22Rv1 (cell line): Measurements from ENCODE around the gene SPTBN2.

Source experiments
- CTCF ChIP-seq: fragments of 450-650 bp; IDR thresholded peaks from 2 replicates; pipeline ENCODE4 v1.5.1; 2017; ENCODE audit warnings: mild to moderate bottlenecking
- ZFX ChIP-seq: fragments of 450-650 bp; IDR thresholded peaks from 2 replicates; pipeline ENCODE4 v1.6.1; 2017; ENCODE audit warnings: antibody characterized with exemption, borderline replicate concordance

GRCh38 chr11:66768088-66768521, 39.1 kb upstream of the SPTBN2 start:
- TF ChIP-seq CTCF: no peak
- TF ChIP-seq ZFX: no peak
